ENCODE data around the gene TRPM6.
A peak's percentile ranks its signal among the peaks of the same experiment; 100 is the strongest.
"Not testable (repeated sequence)": the region's sequence is repeated elsewhere in the genome, so short reads cannot be mapped to it uniquely, and the experiment has no call there.

Gene TRPM6

GRCh38 chr9:74887041-74887980 lies at the start of gene TRPM6:
Gene TRPM6, minus strand, starts transcription at chr9:74887921. Its CDS starts 65 bp downstream, at chr9:74887856.
- no peak for FAIRE-seq

- FAIRE-seq: no peak
Measured at GRCh38 chr9:74935008-74935407, 47.3 kb upstream of the TRPM6 start.

- no peak for FAIRE-seq
Measured at GRCh38 chr9:74921737-74922136, 34.0 kb upstream of the TRPM6 start.

GRCh38 chr9:74920944-74921626 lies 33.4 kb upstream of the TRPM6 start:
- FAIRE-seq: no peak

- FAIRE-seq: no peak
Measured at GRCh38 chr9:74910036-74910435, 22.3 kb upstream of the TRPM6 start.

GRCh38 chr9:74908665-74909064 lies 20.9 kb upstream of the TRPM6 start:
- FAIRE-seq: no peak

- FAIRE-seq: no peak
Measured at GRCh38 chr9:74907085-74907484, 19.4 kb upstream of the TRPM6 start.

- no peak for FAIRE-seq
Measured at GRCh38 chr9:74901001-74901400, 13.3 kb upstream of the TRPM6 start.

- FAIRE-seq: not testable (repeated sequence)
Measured at GRCh38 chr9:74888449-74888848, 728 bp upstream of the TRPM6 start.

- no peak for FAIRE-seq
Measured at GRCh38 chr9:74887981-74888370, 255 bp upstream of the TRPM6 start.

- no peak for FAIRE-seq
Measured at GRCh38 chr9:74876382-74876949, 11.3 kb downstream of the TRPM6 start.

- no peak for FAIRE-seq
Measured at GRCh38 chr9:74875656-74876055, 12.1 kb downstream of the TRPM6 start.

- no peak for FAIRE-seq
Measured at GRCh38 chr9:74874220-74874619, 13.5 kb downstream of the TRPM6 start.

GRCh38 chr9:74872619-74873233 lies 15.0 kb downstream of the TRPM6 start:
- FAIRE-seq: no peak

GRCh38 chr9:74867483-74867882 lies 20.2 kb downstream of the TRPM6 start:
- FAIRE-seq: no peak

- no peak for FAIRE-seq
Measured at GRCh38 chr9:74865177-74865576, 22.5 kb downstream of the TRPM6 start.

GRCh38 chr9:74861773-74862474 lies 25.8 kb downstream of the TRPM6 start:
- no peak for FAIRE-seq

GRCh38 chr9:74861071-74861470 lies 26.6 kb downstream of the TRPM6 start:
- FAIRE-seq: peak; percentile 33

GRCh38 chr9:74860247-74860646 lies 27.5 kb downstream of the TRPM6 start:
- FAIRE-seq: not testable (repeated sequence)

GRCh38 chr9:74859786-74860185 lies 27.9 kb downstream of the TRPM6 start:
- FAIRE-seq: no peak

- FAIRE-seq: no peak
Measured at GRCh38 chr9:74858751-74859414, 28.8 kb downstream of the TRPM6 start.

GRCh38 chr9:74856989-74857388 lies 30.7 kb downstream of the TRPM6 start:
- FAIRE-seq: no peak
